ENCODE results near the gene ZSCAN18.

The ZSCAN18 gene

GRCh38 chr19:58047672-58048071 is 50.4 kb downstream of the ZSCAN18 start:
- Histone ChIP-seq H3K27ac (ENCODE audit: low read length) (no peak overlapping the region), H4K20me1 (ENCODE audit: insufficient read depth, low read length) (no peaks in the 10 kb centered on the region), H3K9me3 (replicated peaks; ENCODE audit: insufficient read depth, low read length) (no peaks in the 10 kb centered on the region), H3K4me3 (ENCODE audit: low read length) (no peak overlapping the region), H2AFZ (ENCODE audit: low read length) (no peak overlapping the region), H3K79me2 (ENCODE audit: low read length) (no peaks in the 10 kb centered on the region), H3F3A (ENCODE audit: insufficient read depth, low read length) (no peaks in the 10 kb centered on the region), H3K9me2 (replicated peaks; ENCODE audit: insufficient read depth, low read length) (no peaks in the 10 kb centered on the region), H3K4me1 (ENCODE audit: low read length) (no peaks in the 10 kb centered on the region), H3K4me2 (ENCODE audit: low read depth, low read length) (no peak overlapping the region), H3K27me3 (replicated peaks; ENCODE audit: insufficient read depth, low read length) (no peaks in the 10 kb centered on the region), H3K36me3 (replicated peaks; ENCODE audit: insufficient read depth, low read length) (no peaks in the 10 kb centered on the region), H3K9ac (ENCODE audit: low read length) (no peak overlapping the region)
- TF ChIP-seq CTCF (IDR thresholded peaks at IDR 0.05; ENCODE audit: low read length) = no peak
- no peak for TF ChIP-seq EZH2 (optimal IDR thresholded peaks at IDR 0.05; ENCODE audit: low read depth, low read length)
- no peak for TF ChIP-seq EZH2phosphoT487 (IDR thresholded peaks at IDR 0.05; ENCODE audit: low read length)
- DNase-seq = no peak

- Histone ChIP-seq H3K27ac (ENCODE audit: low read length) (no peak overlapping the region), H3F3A (ENCODE audit: insufficient read depth, low read length) (no peaks in the 10 kb centered on the region), H3K9me3 (replicated peaks; ENCODE audit: insufficient read depth, low read length) (no peaks in the 10 kb centered on the region), H3K4me3 (ENCODE audit: low read length) (no peak overlapping the region), H3K36me3 (replicated peaks; ENCODE audit: insufficient read depth, low read length) (no peaks in the 10 kb centered on the region), H2AFZ (ENCODE audit: low read length) (no peak overlapping the region), H3K9ac (ENCODE audit: low read length) (no peak overlapping the region), H3K4me2 (ENCODE audit: low read depth, low read length) (no peak overlapping the region), H3K4me1 (ENCODE audit: low read length) (no peaks in the 10 kb centered on the region), H3K27me3 (replicated peaks; ENCODE audit: insufficient read depth, low read length) (no peaks in the 10 kb centered on the region), H4K20me1 (ENCODE audit: insufficient read depth, low read length) (no peaks in the 10 kb centered on the region), H3K79me2 (ENCODE audit: low read length) (no peaks in the 10 kb centered on the region), H3K9me2 (replicated peaks; ENCODE audit: insufficient read depth, low read length) (no peaks in the 10 kb centered on the region)
- no peak for TF ChIP-seq EZH2 (optimal IDR thresholded peaks at IDR 0.05; ENCODE audit: low read depth, low read length)
- TF ChIP-seq CTCF (IDR thresholded peaks at IDR 0.05; ENCODE audit: low read length) = no peak
- no peak for TF ChIP-seq EZH2phosphoT487 (IDR thresholded peaks at IDR 0.05; ENCODE audit: low read length)
- DNase-seq = no peak
These were observed 51.2 kb downstream of the ZSCAN18 start for GRCh38 chr19:58046856-58047255.

- Histone ChIP-seq H3K36me3 (replicated peaks; ENCODE audit: insufficient read depth, low read length) (no peaks in the 10 kb centered on the region), H3F3A (ENCODE audit: insufficient read depth, low read length) (no peaks in the 10 kb centered on the region), H3K9me3 (replicated peaks; ENCODE audit: insufficient read depth, low read length) (no peaks in the 10 kb centered on the region), H3K4me2 (ENCODE audit: low read depth, low read length) (no peak overlapping the region), H3K27ac (ENCODE audit: low read length) (no peak overlapping the region), H4K20me1 (ENCODE audit: insufficient read depth, low read length) (no peaks in the 10 kb centered on the region), H3K9ac (ENCODE audit: low read length) (no peak overlapping the region), H3K9me2 (replicated peaks; ENCODE audit: insufficient read depth, low read length) (no peaks in the 10 kb centered on the region), H3K79me2 (ENCODE audit: low read length) (no peaks in the 10 kb centered on the region), H3K27me3 (replicated peaks; ENCODE audit: insufficient read depth, low read length) (no peaks in the 10 kb centered on the region), H3K4me3 (ENCODE audit: low read length) (no peak overlapping the region), H2AFZ (ENCODE audit: low read length) (no peak overlapping the region), H3K4me1 (ENCODE audit: low read length) (no peaks in the 10 kb centered on the region)
- TF ChIP-seq EZH2phosphoT487 (IDR thresholded peaks at IDR 0.05; ENCODE audit: low read length) = no peak
- TF ChIP-seq EZH2 (optimal IDR thresholded peaks at IDR 0.05; ENCODE audit: low read depth, low read length) = no peak
- TF ChIP-seq CTCF (IDR thresholded peaks at IDR 0.05; ENCODE audit: low read length) = no peak
- DNase-seq = no peak
These were observed 52.5 kb downstream of the ZSCAN18 start for GRCh38 chr19:58045411-58046050.

Data from MM.1S (cell line).